HepG2 (cell line): ENCODE results near the gene KLHL33. TPM values are rescaled to one million over a fixed set of nuclear protein-coding genes. Genes with fewer than 3 reads are reported as not detected.

Experiments
- ATAC-seq: fragments of 200-7000 bp; cut with Tn5 transposase; 3 replicates; pipeline ENCODE4 v1.9.1; 2020; ENCODE audit warnings: mild to moderate bottlenecking, moderate library complexity
- BruUV-seq: library from RNA; stranded (reverse); fragments of 400-500 nt; replicated peaks from 2 replicates; lab custom pipeline; 2021; lab: Mats Ljungman, UMichigan
- CTCF ChIA-PET: fragments of 300-600 bp; formaldehyde crosslinking; extraction: SDS; loops from one replicate; lab custom pipeline; 2021; ENCODE audit warnings: low total read pairs, inconsistent platforms, low intra/inter-chr PET ratio; lab: Yijun Ruan, JAX
- POLR2A ChIA-PET: fragments of 350-600 bp; sonication (Branson Sonifier 250); formaldehyde crosslinking; loops from one replicate; lab custom pipeline; 2020; ENCODE audit warnings: antibody characterized with exemption, inconsistent platforms; lab: Yijun Ruan, JAX
- DNase-seq: peaks from one replicate; pipeline ENCODE4 v3.0.0-alpha.2; 2015; ENCODE audit warnings: low spot score
- FAIRE-seq: peaks from 3 replicates; lab custom pipeline; 2011; peaks lifted over from hg19 to GRCh38; lab: Jason Lieb, UNC
- H2AFZ ChIP-seq: one replicate; pipeline ENCODE4 v1.6.1; 2011; ENCODE audit warnings: low read length, inconsistent platforms
- H3K27ac ChIP-seq: fragments of 300-600 bp; 3 replicates; pipeline ENCODE4 v1.8.0; 2011; ENCODE audit warnings: mixed run types, mild to moderate bottlenecking, mixed read lengths, low read length, inconsistent platforms; ENCODE audit not compliant: insufficient read depth; ENCODE audit errors: extremely low read length
- H3K27me3 ChIP-seq, 2 experiments: fragments of 200-600 bp in 1 of 2; 2 replicates in 1 of 2; 3 replicates in 1 of 2; pipeline versions ENCODE4 v1.6.0 to v1.8.0; 2011; ENCODE audit warnings: low read length in 2 of 2, mild to moderate bottlenecking in 2 of 2, moderate library complexity in 2 of 2, inconsistent platforms in 1 of 2; ENCODE audit not compliant: insufficient read depth in 2 of 2, control insufficient read depth in 1 of 2
- H3K36me3 ChIP-seq, 2 experiments: fragments of 200-600 bp in 1 of 2; replicated peaks in 1 of 2; 2 replicates in 1 of 2; 3 replicates in 1 of 2; pipeline versions ENCODE4 v1.5.1 to v1.8.0; 2011; ENCODE audit warnings: low read length in 2 of 2, inconsistent platforms in 1 of 2; ENCODE audit not compliant: insufficient read depth in 2 of 2, control insufficient read depth in 1 of 2
- H3K4me1 ChIP-seq: 2 replicates; pipeline ENCODE4 v1.5.1; 2012; ENCODE audit warnings: low read length, inconsistent platforms; ENCODE audit not compliant: insufficient read depth
- H3K4me2 ChIP-seq: 2 replicates; pipeline ENCODE4 v1.6.0; 2011; ENCODE audit warnings: low read depth, low read length, inconsistent platforms
- H3K4me3 ChIP-seq, 3 experiments: fragments of 200-600 bp in 1 of 3; sonication (generic), shearing (Covaris generic) in 1 of 3; replicated peaks in 1 of 3; 2 replicates each; pipeline ENCODE4 v1.5.1; 2011 to 2016; ENCODE audit warnings: low read length in 3 of 3, inconsistent platforms in 2 of 3, low read depth in 2 of 3, mild to moderate bottlenecking in 2 of 3, control low read depth in 1 of 3, mixed read lengths in 1 of 3; ENCODE audit not compliant: insufficient read depth in 1 of 3
- H3K79me2 ChIP-seq: one replicate; pipeline ENCODE4 v1.6.1; 2011; ENCODE audit warnings: low read length, inconsistent platforms; ENCODE audit not compliant: insufficient read depth
- H3K9ac ChIP-seq: 2 replicates; pipeline ENCODE4 v1.6.0; 2011; ENCODE audit warnings: mild to moderate bottlenecking, low read depth, low read length, inconsistent platforms; ENCODE audit not compliant: insufficient read depth
- H3K9me3 ChIP-seq: 2 replicates; pipeline ENCODE4 v1.5.1; 2012; ENCODE audit warnings: mild to moderate bottlenecking, low read length
- H4K20me1 ChIP-seq: 2 replicates; pipeline ENCODE4 v1.6.0; 2011; ENCODE audit warnings: inconsistent platforms, mild to moderate bottlenecking, low read length, moderate library complexity; ENCODE audit not compliant: insufficient read depth
- ASH2L ChIP-seq: fragments of 300-600, 200-600 bp; sonication (generic); IDR thresholded peaks from 2 replicates; pipeline ENCODE4 v1.7.0; 2017; ENCODE audit warnings: low read depth, mild to moderate bottlenecking, moderate library complexity, mixed read lengths, low read length; ENCODE audit not compliant: insufficient read length
- RFX5 ChIP-seq: IDR thresholded peaks from 2 replicates; pipeline ENCODE4 v1.6.1; 2011; ENCODE audit warnings: low read depth, low read length, improper control_type of control experiment
- SALL2 ChIP-seq: sonication (generic); formaldehyde crosslinking; IDR thresholded peaks from 2 replicates; pipeline ENCODE4 v1.8.1; 2023; ENCODE audit warnings: mild to moderate bottlenecking, missing genetic modification reagents, inconsistent platforms
- U2AF2 ChIP-seq: fragments of 200-400 bp; formaldehyde crosslinking; IDR thresholded peaks from 2 replicates; pipeline ENCODE4 v1.6.1; 2017; ENCODE audit warnings: low read depth, mild to moderate bottlenecking, low read length
- ZNF17 ChIP-seq: sonication (generic); formaldehyde crosslinking; IDR thresholded peaks from 2 replicates; pipeline ENCODE4 v1.5.0; 2020; ENCODE audit warnings: mild to moderate bottlenecking, missing genetic modification reagents
- ZXDC ChIP-seq: sonication (generic); formaldehyde crosslinking; IDR thresholded peaks from 2 replicates; pipeline ENCODE4 v1.5.0; 2020; ENCODE audit warnings: mild to moderate bottlenecking, missing genetic modification reagents
- WGBS: methylation state at CpG from one replicate; pipeline ENCODE4 v1.1.6; 2017; ENCODE audit warnings: low lambda C conversion rate; 5-methylcytosine and 5-hydroxymethylcytosine counted together
- in situ Hi-C: cut with HindIII; loops from 2 replicates; pipeline ENCODE4 v1.10.0; 2017; ENCODE audit warnings: low pct_unique_long_range_greater_than_20kb; ENCODE audit not compliant: extremely low pct_ligation_motif_present
- intact Hi-C: fragments of 100-400 bp; cut with micrococcal nuclease; formaldehyde crosslinking; loops from one replicate; pipeline ENCODE4 v1.10.0; 2022; ENCODE audit not compliant: unreplicated experiment
- polyA plus RNA-seq, 8 experiments: library from polyadenylated mRNA; depleted of rRNA in 3 of 8; stranded (reverse) in 7 of 8; unstranded in 1 of 8; fragments of >200 nt; fragmentation: Illumina TruSeq in 4 of 8; extraction: Trizol in 4 of 8; gene quantifications; 2 replicates each; pipeline versions ENCODE4 v1.2.1 to v1.2.3, GENCODE V29; 2011 to 2016; ENCODE audit warnings: low read depth in 4 of 8, missing spikeins in 1 of 8, mixed read lengths in 1 of 8; ENCODE audit not compliant: insufficient read depth in 1 of 8
- total RNA-seq, 5 experiments: library from RNA; depleted of rRNA; stranded (reverse); fragments of >200 nt; fragmentation: Illumina TruSeq; extraction: Trizol; gene quantifications; 2 replicates each; pipeline ENCODE4 v1.2.3, GENCODE V29; 2016; ENCODE audit warnings: low read depth in 1 of 5

KLHL33 gene
- total and polyA plus RNA-seq, 2 of the 13 experiments (the other 11 are each of a cell fraction or from before 2014, with no cell fraction given): not detected

DNA sequence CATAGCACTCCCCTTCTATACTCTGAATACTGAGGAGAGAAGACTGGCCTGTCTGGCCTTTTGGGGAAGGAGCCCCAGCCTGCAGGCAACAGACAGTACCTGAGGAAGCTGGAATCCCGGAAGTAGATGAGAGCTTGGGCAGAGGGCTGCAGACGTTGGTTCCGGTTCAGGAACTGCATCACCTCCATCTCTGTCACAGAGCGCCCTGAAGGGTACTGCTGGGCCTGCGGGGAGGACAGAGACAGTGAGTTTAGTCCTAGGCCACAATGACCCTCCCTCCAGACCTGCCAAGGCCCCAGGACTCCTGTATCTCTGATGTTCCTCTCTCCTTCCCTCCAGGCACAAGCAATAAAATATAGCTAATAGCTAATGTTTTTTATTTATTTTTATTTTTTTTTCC lies 51.1 kb downstream of the KLHL33 start:
- CTCF ChIA-PET: no interaction called here

More for the DNA sequence above, 51.1 kb downstream of the KLHL33 start:
- in situ Hi-C loops: no loop called here
- 94% methylated on average over 5 of the region's 5 CpGs for WGBS
- H3K27ac ChIP-seq: no peak overlapping the region
- TF ChIP-seq ZXDC (CRISPR knock-in tag) (no peak), SALL2 (no peak), ZNF17 (CRISPR knock-in tag) (no peak), U2AF2 (no peak), ASH2L (no peak), RFX5 (no peak)
- TF ChIP-seq, all 625 proteins: peak for 0
- H3K79me2 ChIP-seq: no peaks in the 10 kb centered on the region
- no peak overlapping the region for H3K4me3 ChIP-seq
- POLR2A ChIA-PET: interaction anchor here (0.8 kb wide), 1 partner anchor 70 kb away, joined by 3 read pairs; the partner anchor contains the start of genes APEX1 and OSGEP
- H2AFZ ChIP-seq: no peak overlapping the region
- intact Hi-C loops: no loop called here
- no peak overlapping the region for H3K9ac ChIP-seq
- ATAC-seq (no peak), FAIRE-seq (no peak), DNase-seq (no peak)
- BruUV-seq: no TSS peak
- H4K20me1 ChIP-seq: no peaks in the 10 kb centered on the region
- peaks cover 28 to 54% of the 10 kb centered on the region in 2 experiments; a peak in 4 of 5 replicates for H3K36me3 ChIP-seq
- no peak overlapping the region for H3K4me2 ChIP-seq
- no peaks in the 10 kb centered on the region for H3K27me3 ChIP-seq
- no peaks in the 10 kb centered on the region for H3K9me3 ChIP-seq
- no peaks in the 10 kb centered on the region for H3K4me1 ChIP-seq
